ENCODE results near the gene GPR68.
"Not testable (repeated sequence)": the region's sequence is repeated elsewhere in the genome, so short reads cannot be mapped to it uniquely, and the experiment has no call there.

Gene GPR68

GRCh38 chr14:91272341-91273272 lies 28.1 kb upstream of the GPR68 start:
- DNase-seq (ENCODE audit: low read depth in 3 of 3): no peak

GRCh38 chr14:91271639-91272038 lies 27.1 kb upstream of the GPR68 start:
- no peak for DNase-seq (ENCODE audit: low read depth in 3 of 3)

GRCh38 chr14:91270619-91271018 lies 26.1 kb upstream of the GPR68 start:
- DNase-seq (ENCODE audit: low read depth in 3 of 3): no peak

DNA sequence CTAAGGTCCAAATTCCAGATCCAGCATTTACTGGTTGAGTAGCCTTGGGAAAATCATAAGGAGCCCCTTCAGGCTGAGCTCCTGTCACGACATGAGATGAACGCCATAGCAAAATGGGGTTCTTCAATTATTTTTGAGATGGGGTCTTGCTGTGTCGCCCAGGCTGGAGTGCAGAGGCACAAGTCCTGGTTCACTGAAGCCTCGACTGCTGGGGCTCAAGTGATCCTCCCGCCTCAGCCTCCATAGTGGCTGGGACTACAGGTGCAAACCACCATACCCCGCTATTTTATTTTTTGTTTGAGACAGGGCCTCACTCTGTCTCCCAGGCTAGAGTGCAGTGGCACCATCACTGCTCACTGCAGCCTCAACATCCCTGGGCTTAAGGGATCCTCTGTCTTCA lies 25.7 kb upstream of the GPR68 start:
- no peak for DNase-seq (ENCODE audit: low read depth in 3 of 3)

DNA sequence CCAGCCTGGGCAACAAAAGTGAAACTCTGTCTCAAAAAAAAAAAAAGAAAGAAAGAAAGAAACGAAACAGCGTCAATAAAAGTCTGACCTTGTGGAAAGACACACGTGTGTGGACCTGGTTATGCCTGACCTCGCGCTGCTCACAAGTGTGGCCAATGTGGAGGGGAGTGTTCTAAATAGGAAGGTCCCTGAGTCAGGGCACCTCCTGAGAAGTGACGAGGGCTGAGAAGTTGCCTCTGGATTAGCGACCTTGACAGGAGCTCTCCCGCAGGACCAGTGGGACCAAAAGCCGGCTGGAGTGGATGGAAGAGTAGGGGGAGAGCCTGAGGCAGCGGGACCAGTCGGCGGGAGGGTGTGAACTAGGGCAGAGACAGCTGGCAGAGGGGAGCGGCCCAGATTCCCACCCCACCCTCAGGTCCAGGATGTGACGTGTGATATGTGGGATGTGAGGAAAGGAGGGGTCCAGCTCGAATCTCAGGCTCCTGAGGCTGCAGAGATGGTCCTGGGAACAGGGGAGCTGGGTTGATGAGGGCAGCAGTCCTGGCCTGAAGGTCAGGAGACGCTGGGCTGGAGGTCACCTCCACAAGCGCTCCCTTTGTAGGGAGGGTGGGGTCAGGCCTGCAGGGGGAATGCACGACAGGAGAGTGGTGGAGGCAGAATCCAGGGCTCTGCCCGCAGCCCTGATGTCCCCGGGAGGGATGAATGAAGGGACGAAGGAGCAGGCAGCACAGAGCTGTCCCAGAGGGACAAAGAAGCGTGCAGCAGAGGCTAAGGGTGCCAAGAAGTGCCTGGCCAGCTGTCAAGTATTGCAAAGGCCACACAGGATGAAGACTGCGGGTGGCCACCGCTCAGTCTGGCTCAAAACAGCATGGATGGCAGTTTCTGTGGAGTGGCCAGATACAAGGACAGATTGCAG lies 24.8 kb upstream of the GPR68 start:
- DNase-seq (ENCODE audit: low read depth in 3 of 3): no peak

GRCh38 chr14:91267965-91268437 lies 23.5 kb upstream of the GPR68 start:
- no peak for DNase-seq (ENCODE audit: low read depth in 3 of 3)

GRCh38 chr14:91266276-91266675 lies 21.8 kb upstream of the GPR68 start:
- DNase-seq (ENCODE audit: low read depth in 3 of 3): not testable (repeated sequence)

DNA sequence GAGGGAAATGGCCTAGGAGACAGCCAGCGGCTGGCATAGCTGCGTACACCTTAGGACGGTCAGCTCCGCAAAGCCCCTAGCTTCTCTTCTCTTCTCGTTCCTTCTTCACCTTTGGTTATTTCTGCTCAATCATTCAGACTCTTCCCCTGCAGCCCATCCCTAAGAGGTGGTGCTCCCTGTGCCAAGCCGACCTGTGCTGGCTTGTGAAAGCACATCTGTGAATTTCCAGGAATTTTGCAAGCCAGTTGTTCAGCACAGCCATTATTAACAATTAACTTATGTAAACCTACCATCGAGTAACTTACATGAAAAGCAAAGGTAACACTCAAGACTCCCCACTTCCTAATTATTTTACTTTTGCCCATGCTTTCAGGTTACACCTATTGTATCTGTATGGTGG lies 20.9 kb upstream of the GPR68 start:
- no peak for DNase-seq (ENCODE audit: low read depth in 3 of 3)

- DNase-seq (ENCODE audit: low read depth in 3 of 3): no peak
Observed at GRCh38 chr14:91264151-91265150, 19.9 kb upstream of the GPR68 start.

- DNase-seq (ENCODE audit: low read depth in 3 of 3): no peak
Observed at GRCh38 chr14:91263329-91263728, 18.8 kb upstream of the GPR68 start.

DNA sequence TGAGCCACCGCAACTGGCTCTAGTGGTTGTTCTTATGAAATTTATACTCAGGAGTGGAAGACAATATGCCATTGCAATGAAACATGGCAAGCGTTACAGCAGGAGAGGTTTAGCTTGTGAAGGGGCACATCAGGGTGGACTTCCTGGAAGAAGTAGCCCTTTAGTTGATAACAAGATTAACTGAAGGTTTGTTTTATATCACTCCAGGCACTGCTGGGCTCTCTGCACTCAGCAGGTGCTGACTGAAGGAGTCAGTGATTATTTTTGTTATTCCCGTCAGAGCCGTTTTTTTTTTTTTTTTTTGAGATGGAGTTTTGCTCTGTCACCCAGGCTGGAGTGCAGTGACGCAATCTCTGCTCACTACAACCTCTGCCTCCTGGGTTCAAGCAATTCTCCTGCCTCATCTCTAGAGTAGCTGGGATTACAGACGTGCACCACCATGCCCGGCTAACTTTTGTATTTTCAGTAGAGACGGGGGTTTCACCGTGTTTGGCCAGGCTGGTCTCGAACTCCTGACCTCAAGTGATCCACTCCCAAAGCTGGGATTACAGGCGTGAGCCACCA lies 17.6 kb upstream of the GPR68 start:
- DNase-seq (ENCODE audit: low read depth in 3 of 3): no peak

DNA sequence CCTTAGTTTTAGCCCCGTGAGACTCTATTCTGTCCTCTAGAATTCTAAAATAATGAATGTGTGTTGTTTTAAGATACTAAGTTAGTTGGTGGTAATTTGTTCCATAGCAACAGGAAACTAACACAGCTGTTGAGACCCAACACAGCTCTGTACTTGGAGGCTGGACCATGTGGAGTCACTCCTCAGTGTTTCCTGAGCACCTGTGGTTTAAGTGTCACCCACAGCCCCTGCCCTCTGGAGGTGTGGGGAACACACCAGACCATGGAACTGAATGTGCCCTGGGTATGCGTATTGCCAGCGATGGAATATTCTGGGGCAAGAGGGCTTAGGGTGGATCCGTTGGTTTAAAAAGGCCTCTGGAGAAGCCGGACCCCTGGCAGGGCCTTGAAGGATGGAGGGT lies 16.6 kb upstream of the GPR68 start:
- peak in 1 of 3 donors; percentile 49 for DNase-seq (ENCODE audit: low read depth in 3 of 3)

DNA sequence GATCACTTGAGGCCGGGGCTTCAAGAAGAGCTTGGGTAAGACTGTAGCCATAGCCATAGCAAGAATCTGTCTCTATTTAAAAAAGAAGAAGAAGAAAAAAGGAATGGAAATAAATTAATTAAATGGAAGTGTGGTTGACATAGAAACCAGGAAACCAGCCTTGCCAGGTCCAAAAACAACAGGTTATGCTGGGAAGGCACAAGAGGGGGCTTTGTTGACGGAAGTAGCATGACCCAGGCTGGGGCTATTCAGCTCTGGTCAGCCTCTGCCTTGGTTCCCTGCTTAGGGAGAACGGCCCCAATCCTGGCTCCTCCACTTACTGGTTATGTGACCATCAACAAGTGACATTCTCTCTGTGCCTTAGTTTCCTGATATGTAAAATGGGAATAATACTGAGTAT lies 14.4 kb upstream of the GPR68 start:
- no peak for DNase-seq (ENCODE audit: low read depth in 3 of 3)

DNA sequence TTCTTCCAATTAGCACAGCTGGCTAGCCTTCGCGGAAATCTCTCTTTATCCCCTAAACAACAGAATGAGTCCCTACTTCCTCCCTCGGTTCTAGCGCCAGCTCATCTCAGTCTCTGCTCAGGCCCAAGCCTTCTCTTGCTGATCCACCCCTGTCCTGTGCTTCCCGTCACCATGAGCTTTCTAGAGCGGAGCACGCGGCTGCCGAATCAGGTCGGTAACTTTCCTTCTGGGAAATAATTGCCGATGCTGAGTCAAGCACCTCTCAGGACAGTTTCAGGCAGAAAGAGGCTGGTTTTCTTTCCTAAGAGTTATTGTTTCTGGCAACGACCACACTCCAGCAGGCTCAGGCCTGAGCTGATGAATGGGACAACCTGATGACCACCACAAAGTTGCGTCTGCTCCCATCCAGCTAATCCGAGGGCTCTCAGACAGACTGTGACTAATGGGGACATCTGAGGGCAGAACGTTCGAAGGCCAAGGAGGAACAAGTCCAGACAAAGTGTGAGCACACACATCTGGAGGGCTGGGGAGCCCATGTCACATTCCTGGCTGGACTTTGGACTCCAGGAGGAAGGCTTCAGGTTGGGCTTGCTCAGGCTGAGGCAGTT lies 13.6 kb upstream of the GPR68 start:
- DNase-seq (ENCODE audit: low read depth in 3 of 3): no peak

GRCh38 chr14:91257328-91258010 lies 13.0 kb upstream of the GPR68 start:
- DNase-seq (ENCODE audit: low read depth in 3 of 3): no peak

DNA sequence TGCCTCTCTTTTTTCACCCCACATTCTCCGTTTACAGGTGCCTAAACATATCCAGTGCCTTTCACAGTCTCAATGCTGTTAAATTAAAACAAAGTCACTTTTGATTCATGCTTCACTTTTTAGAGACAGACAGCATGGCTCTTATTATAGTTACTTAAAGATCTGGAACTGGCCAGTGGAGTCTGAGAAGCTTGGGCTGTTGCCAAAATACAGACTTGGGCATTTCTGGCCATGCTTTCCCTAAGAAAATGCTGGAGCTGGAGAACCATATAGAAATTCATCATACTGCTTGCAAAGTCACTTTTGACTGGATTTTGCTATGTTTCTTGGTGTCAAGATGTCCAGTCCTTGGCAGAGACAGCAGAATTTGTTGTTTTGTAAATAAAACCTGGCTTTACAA lies 12.2 kb upstream of the GPR68 start:
- no peak for DNase-seq (ENCODE audit: low read depth in 3 of 3)

DNA sequence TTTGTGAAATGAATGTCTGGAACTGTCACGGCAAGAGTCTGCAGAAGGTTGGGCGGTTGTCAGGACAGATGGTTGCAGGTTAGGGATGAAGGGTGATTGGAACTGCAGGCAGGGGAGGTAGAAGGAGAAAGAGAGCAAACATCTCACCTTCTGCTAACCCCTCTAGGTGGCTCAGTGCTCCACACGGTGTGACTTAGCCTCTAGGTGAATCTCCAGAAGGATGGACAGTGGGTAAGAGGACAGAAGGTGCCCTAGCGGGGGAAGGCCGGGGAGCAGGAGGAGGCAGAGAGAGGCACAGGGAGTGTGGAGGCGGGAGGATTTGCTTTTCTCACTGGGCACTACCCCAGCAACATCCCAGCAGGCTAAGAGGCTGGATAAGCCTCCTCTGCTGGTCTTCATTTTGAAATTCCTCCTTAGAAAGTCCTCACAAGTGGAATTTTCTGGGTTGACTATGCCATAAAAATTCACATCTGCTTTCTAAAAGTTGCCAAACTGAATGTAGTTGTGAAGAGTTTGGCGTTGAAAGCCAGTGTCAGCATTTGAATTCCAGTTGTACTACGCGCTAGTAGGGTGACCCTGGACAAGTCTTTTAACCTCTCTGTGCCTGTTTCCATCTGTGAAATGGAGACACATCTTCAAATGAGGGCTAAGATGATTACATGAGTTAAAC lies 10.7 kb upstream of the GPR68 start:
- DNase-seq (ENCODE audit: low read depth in 3 of 3): no peak

- no peak for DNase-seq (ENCODE audit: low read depth in 3 of 3)
Observed at GRCh38 chr14:91254461-91254860, 10.0 kb upstream of the GPR68 start.

GRCh38 chr14:91253795-91254323 lies 9.4 kb upstream of the GPR68 start:
- no peak for DNase-seq (ENCODE audit: low read depth in 3 of 3)

All from stimulated activated CD4-positive, alpha-beta T cell treated with anti-CD3 and anti-CD28 coated beads, TNF-alpha, amount 100 ng/mL, for 48 hours (primary cell).